H1 (cell line): Measurements from ENCODE around the gene LRRC61.
"Not testable (repeated sequence)": the region's sequence is repeated elsewhere in the genome, so short reads cannot be mapped to it uniquely, and the experiment has no call there.

ENCODE experiments used
- ASH2L ChIP-seq: fragments of 200-600, 300-600 bp; sonication (generic); IDR thresholded peaks from one replicate; pipeline ENCODE4 v1.7.1; 2017; ENCODE audit warnings: low read length
- BRCA1 ChIP-seq: IDR thresholded peaks from 2 replicates; pipeline ENCODE4 v1.6.1; 2012; ENCODE audit warnings: low read depth, low read length, improper control_type of control experiment
- CEBPB ChIP-seq: IDR thresholded peaks from 2 replicates; pipeline ENCODE4 v1.6.1; 2012; ENCODE audit warnings: low read depth, low read length
- GABPA ChIP-seq: IDR thresholded peaks from 2 replicates; pipeline ENCODE4 v1.6.1; 2011; ENCODE audit warnings: mild to moderate bottlenecking, low read length, moderate library complexity, borderline replicate concordance; ENCODE audit not compliant: insufficient read depth
- MAFK ChIP-seq: IDR thresholded peaks from 2 replicates; pipeline ENCODE4 v1.6.1; 2012; ENCODE audit warnings: low read depth, mild to moderate bottlenecking, improper control_type of control experiment, low read length
- POLR2A ChIP-seq, 2 experiments: IDR thresholded peaks; 1 replicate in 1 of 2; 2 replicates in 1 of 2; pipeline ENCODE4 v1.6.1; 2011; ENCODE audit warnings: low read depth in 2 of 2, low read length in 2 of 2, mild to moderate bottlenecking in 2 of 2; ENCODE audit errors: control extremely low read depth in 1 of 2
- RAD21 ChIP-seq, 2 experiments: IDR thresholded peaks in 1 of 2; conservative IDR thresholded peaks in 1 of 2; 2 replicates each; pipeline ENCODE4 v1.6.1; 2011; ENCODE audit warnings: low read depth in 2 of 2, low read length in 2 of 2, improper control_type of control experiment in 1 of 2, inconsistent platforms in 1 of 2, mild to moderate bottlenecking in 1 of 2, moderate library complexity in 1 of 2
- SIN3A ChIP-seq, 2 experiments: IDR thresholded peaks in 1 of 2; conservative IDR thresholded peaks in 1 of 2; 2 replicates each; pipeline ENCODE4 v1.6.1; 2011 to 2012; ENCODE audit warnings: low read length in 2 of 2, improper control_type of control experiment in 1 of 2, low read depth in 1 of 2, mild to moderate bottlenecking in 1 of 2
- SP2 ChIP-seq: IDR thresholded peaks from 2 replicates; pipeline ENCODE4 v1.6.1; 2012; ENCODE audit warnings: mild to moderate bottlenecking, low read length, inconsistent platforms
- YY1 ChIP-seq: IDR thresholded peaks from 2 replicates; pipeline ENCODE4 v1.6.1; 2011; ENCODE audit warnings: low read depth, mild to moderate bottlenecking, low read length
- TF ChIP-seq, protein P1 (sequence below), 3 experiments: IDR thresholded peaks; 1 replicate in 2 of 3; 2 replicates in 1 of 3; pipeline versions ENCODE4 v1.5.1 to v1.6.1; 2011; ENCODE audit warnings: low read length in 3 of 3, mild to moderate bottlenecking in 3 of 3, inconsistent platforms in 2 of 3, low read depth in 1 of 3, moderate library complexity in 1 of 3; ENCODE audit not compliant: insufficient read depth in 1 of 3; ENCODE audit errors: control extremely low read depth in 1 of 3
- TF ChIP-seq, protein P2 (sequence below): IDR thresholded peaks from 2 replicates; pipeline ENCODE4 v1.6.1; 2012; ENCODE audit warnings: inconsistent platforms
- TF ChIP-seq, protein P3 (sequence below): IDR thresholded peaks from 2 replicates; pipeline ENCODE4 v1.6.1; 2011; ENCODE audit warnings: low read length, improper control_type of control experiment

DNA sequence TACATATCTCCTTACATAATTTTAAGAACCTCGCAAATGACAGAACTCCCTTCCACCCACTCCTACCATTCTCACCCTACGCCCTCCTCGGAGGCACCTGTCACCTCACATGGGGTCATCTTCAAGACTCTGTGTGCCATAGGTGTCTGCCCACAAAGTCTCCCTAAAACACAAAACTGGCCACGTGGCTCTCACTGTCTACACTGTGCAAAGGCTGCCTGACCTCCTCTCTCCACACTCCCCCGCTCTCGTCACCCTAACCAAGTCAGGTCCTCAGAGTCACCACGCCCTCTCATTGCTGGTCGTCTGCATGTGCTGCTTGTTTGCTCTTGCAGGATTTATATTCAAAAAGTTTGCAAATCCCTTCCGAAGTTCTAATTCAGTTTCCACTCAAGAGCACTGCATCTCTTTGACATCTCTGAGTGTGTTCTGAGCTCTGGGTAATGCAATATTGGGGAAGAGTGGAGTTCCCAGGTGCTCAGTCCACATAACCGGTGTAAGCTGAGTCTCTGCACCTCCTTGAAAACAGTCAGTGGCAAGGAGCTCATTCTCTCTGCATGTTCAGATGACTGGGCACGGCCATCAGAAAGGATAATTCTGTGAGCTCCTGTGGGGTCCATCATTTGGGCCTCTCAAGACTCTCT is 17.8 kb upstream of the LRRC61 start:
- TF ChIP-seq, protein P1, sequence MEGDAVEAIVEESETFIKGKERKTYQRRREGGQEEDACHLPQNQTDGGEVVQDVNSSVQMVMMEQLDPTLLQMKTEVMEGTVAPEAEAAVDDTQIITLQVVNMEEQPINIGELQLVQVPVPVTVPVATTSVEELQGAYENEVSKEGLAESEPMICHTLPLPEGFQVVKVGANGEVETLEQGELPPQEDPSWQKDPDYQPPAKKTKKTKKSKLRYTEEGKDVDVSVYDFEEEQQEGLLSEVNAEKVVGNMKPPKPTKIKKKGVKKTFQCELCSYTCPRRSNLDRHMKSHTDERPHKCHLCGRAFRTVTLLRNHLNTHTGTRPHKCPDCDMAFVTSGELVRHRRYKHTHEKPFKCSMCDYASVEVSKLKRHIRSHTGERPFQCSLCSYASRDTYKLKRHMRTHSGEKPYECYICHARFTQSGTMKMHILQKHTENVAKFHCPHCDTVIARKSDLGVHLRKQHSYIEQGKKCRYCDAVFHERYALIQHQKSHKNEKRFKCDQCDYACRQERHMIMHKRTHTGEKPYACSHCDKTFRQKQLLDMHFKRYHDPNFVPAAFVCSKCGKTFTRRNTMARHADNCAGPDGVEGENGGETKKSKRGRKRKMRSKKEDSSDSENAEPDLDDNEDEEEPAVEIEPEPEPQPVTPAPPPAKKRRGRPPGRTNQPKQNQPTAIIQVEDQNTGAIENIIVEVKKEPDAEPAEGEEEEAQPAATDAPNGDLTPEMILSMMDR (IDR thresholded peaks at IDR 0.05; ENCODE audit: control extremely low read depth in 1 of 3, insufficient read depth in 1 of 3, low read depth in 1 of 3, low read length in 3 of 3) = not testable (repeated sequence)
- not testable (repeated sequence) for TF ChIP-seq RAD21 (IDR thresholded peaks at IDR 0.05 in 1 of 2, conservative IDR thresholded peaks at IDR 0.05 in 1 of 2; ENCODE audit: low read depth in 2 of 2, low read length in 2 of 2); GABPA; BRCA1; MAFK; CEBPB; POLR2A (IDR thresholded peaks at IDR 0.05; ENCODE audit: control extremely low read depth in 1 of 2, low read depth in 2 of 2, low read length in 2 of 2); ASH2L; SP2; SIN3A (conservative IDR thresholded peaks at IDR 0.05 in 1 of 2, IDR thresholded peaks at IDR 0.05 in 1 of 2; ENCODE audit: low read depth in 1 of 2, low read length in 2 of 2); YY1
- TF ChIP-seq, protein P2, sequence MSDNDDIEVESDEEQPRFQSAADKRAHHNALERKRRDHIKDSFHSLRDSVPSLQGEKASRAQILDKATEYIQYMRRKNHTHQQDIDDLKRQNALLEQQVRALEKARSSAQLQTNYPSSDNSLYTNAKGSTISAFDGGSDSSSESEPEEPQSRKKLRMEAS = not testable (repeated sequence)
- TF ChIP-seq, protein P3, sequence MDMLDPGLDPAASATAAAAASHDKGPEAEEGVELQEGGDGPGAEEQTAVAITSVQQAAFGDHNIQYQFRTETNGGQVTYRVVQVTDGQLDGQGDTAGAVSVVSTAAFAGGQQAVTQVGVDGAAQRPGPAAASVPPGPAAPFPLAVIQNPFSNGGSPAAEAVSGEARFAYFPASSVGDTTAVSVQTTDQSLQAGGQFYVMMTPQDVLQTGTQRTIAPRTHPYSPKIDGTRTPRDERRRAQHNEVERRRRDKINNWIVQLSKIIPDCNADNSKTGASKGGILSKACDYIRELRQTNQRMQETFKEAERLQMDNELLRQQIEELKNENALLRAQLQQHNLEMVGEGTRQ = not testable (repeated sequence)
